ENCODE measurements around the gene JAG1. TPM values are rescaled to one million over a fixed set of nuclear protein-coding genes. Genes with fewer than 3 reads are reported as not detected.
A peak's percentile ranks its signal among the peaks of the same experiment; 100 is the strongest.

Gene JAG1
- total and polyA plus RNA-seq, 2 of the 4 experiments (the other 2 are of a cell fraction): 10.2 to 22.6 TPM

DNA sequence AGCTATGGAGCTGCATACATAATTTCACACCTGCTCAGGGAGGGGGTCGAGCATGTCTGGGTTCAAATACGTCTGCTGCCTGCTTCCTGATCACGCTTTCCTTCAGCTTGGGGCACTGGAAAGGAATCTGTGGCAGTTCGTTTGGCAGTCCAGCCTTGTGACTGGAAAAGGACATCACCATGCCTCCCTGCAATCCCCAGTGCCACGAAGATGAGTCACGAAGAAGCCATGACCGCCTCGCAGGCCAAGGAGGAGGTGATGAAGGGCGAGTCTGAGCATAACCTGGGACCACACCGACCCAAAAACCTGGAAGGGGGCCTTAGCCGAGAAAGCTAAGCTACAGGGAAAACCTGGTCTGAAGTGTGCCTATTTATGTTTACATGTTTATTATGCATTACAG is 13.1 kb downstream of the JAG1 start:
- BruUV-seq (replicated peaks): no TSS peak
- Histone ChIP-seq H3K18ac (ENCODE audit: low read depth, low read length) (no peak overlapping the region), H3K4me3 (ENCODE audit: insufficient read depth, low read depth, low read length) (no peak overlapping the region), H4K91ac (ENCODE audit: insufficient read depth, low read depth, low read length) (no peak overlapping the region), H4K8ac (ENCODE audit: low read depth in 2 of 2, low read length in 2 of 2) (no peak overlapping the region; a peak in 1 of 4 replicates), H4K5ac (ENCODE audit: low read depth, low read length) (no peak overlapping the region), H3K14ac (replicated peaks; ENCODE audit: low read depth, low read length) (peak overlapping the region; percentile 22; the same call in 1 of the 2 replicates), H2BK120ac (ENCODE audit: low read depth, low read length) (no peak overlapping the region), H3K4me1 (ENCODE audit: control insufficient read depth, insufficient read depth, low read length) (peaks cover 9% of the 10 kb centered on the region), H3K27ac (ENCODE audit: insufficient read depth, low read length) (no peak overlapping the region), H2BK15ac (ENCODE audit: low read depth, low read length) (no peak overlapping the region), H3K36me3 (ENCODE audit: control insufficient read depth, insufficient read depth, low read length) (peaks cover 68% of the 10 kb centered on the region), H2AK9ac (replicated peaks; ENCODE audit: low read depth, low read length, poor library complexity) (no peak overlapping the region), H3K9ac (ENCODE audit: low read depth, low read length) (no peak overlapping the region), H2BK5ac (ENCODE audit: low read depth, low read length, poor library complexity, severe bottlenecking) (no peak overlapping the region), H2BK20ac (ENCODE audit: low read depth, low read length) (no peak overlapping the region), H3K79me1 (ENCODE audit: low read depth in 1 of 2, low read length in 2 of 2) (peaks cover 37 to 67% of the 10 kb centered on the region in 2 experiments), H3K27me3 (ENCODE audit: control insufficient read depth, insufficient read depth, low read length) (no peaks in the 10 kb centered on the region), H2AK5ac (ENCODE audit: low read depth, low read length) (peak overlapping the region; percentile 31; the same call in 1 of the 2 replicates), H3K9me3 (ENCODE audit: control insufficient read depth, insufficient read depth, low read length) (no peaks in the 10 kb centered on the region), H3K23ac (ENCODE audit: low read depth, low read length) (no peak overlapping the region), H3K56ac (ENCODE audit: extremely low read depth, insufficient read depth, low read length) (no peak overlapping the region), H2AFZ (replicated peaks; ENCODE audit: low read length, poor library complexity) (peak overlapping the region; percentile 8), H4K20me1 (ENCODE audit: insufficient read depth, low read length) (peaks cover 22% of the 10 kb centered on the region; the same call in 1 of the 2 replicates), H3K4ac (ENCODE audit: low read depth, low read length) (no peak overlapping the region), H3K4me2 (ENCODE audit: low read depth, low read length) (no peak overlapping the region), H3K9me1 (ENCODE audit: insufficient read depth, low read length) (peaks cover 29% of the 10 kb centered on the region; the same call in 1 of the 2 replicates)
- CTCF ChIA-PET: interaction anchor here (0.8 to 0.9 kb wide), 2 partner anchors 42 to 109 kb away, joined by 3 to 9 read pairs; no protein-coding TSS in a partner anchor
- dilution Hi-C loops (cut with HindIII; ENCODE audit: low sequenced_read_pairs, unreplicated experiment): loop anchor here (25.0 kb wide), 1 partner anchor 877 kb away; no protein-coding TSS in a partner anchor
- in situ Hi-C loops (cut with MboI; ENCODE audit: low sequenced_read_pairs): loop anchor here (10.0 kb wide), 1 partner anchor 614 kb away; no protein-coding TSS in a partner anchor
- DNase-seq (no peak), ATAC-seq (ENCODE audit: low read depth) (no peak)
- intact Hi-C loops (cut with micrococcal nuclease): no loop called here
- POLR2A ChIA-PET (ENCODE audit: unreplicated experiment): no interaction called here
- no CpG with 5 or more reads among the region's 11 CpGs for WGBS, 2 experiments (ENCODE audit: extremely low coverage in 2 of 2, insufficient read length in 1 of 2)
- TF ChIP-seq SMC3 (IDR thresholded peaks at IDR 0.05; ENCODE audit: low read depth, low read length) (no peak), BHLHE40 (IDR thresholded peaks at IDR 0.05; ENCODE audit: low read depth, low read length) (no peak), FOS (IDR thresholded peaks at IDR 0.05; ENCODE audit: low read depth, low read length) (no peak), CEBPB (IDR thresholded peaks at IDR 0.05; ENCODE audit: low read depth, low read length) (no peak), POLR2A (IDR thresholded peaks at IDR 0.05; ENCODE audit: low read depth, low read length) (no peak), RAD21 (IDR thresholded peaks at IDR 0.05; ENCODE audit: low read length) (no peak)
- TF ChIP-seq, protein P1, sequence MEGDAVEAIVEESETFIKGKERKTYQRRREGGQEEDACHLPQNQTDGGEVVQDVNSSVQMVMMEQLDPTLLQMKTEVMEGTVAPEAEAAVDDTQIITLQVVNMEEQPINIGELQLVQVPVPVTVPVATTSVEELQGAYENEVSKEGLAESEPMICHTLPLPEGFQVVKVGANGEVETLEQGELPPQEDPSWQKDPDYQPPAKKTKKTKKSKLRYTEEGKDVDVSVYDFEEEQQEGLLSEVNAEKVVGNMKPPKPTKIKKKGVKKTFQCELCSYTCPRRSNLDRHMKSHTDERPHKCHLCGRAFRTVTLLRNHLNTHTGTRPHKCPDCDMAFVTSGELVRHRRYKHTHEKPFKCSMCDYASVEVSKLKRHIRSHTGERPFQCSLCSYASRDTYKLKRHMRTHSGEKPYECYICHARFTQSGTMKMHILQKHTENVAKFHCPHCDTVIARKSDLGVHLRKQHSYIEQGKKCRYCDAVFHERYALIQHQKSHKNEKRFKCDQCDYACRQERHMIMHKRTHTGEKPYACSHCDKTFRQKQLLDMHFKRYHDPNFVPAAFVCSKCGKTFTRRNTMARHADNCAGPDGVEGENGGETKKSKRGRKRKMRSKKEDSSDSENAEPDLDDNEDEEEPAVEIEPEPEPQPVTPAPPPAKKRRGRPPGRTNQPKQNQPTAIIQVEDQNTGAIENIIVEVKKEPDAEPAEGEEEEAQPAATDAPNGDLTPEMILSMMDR (conservative IDR thresholded peaks at IDR 0.05; ENCODE audit: low read depth, low read length): no peak

Data from IMR-90 (cell line).